GM23248 (cell line): Measurements from ENCODE around the gene CTAGE1.

ENCODE experiments used
- EZH2 ChIP-seq: fragments of 200-600 bp; sonication (generic); IDR thresholded peaks from 2 replicates; pipeline ENCODE4 v1.6.1; 2018; ENCODE audit warnings: antibody characterized with exemption, mild to moderate bottlenecking; ENCODE audit not compliant: insufficient read depth, poor library complexity, severe bottlenecking
- EZH2phosphoT487 ChIP-seq: fragments of 200-600 bp; sonication (generic); IDR thresholded peaks from 2 replicates; pipeline ENCODE4 v1.6.1; 2018; ENCODE audit warnings: antibody characterized with exemption, moderate library complexity, mild to moderate bottlenecking, low read depth; ENCODE audit not compliant: insufficient read depth

GRCh38 chr18:22391407-22392345 lies 26.0 kb downstream of the CTAGE1 start:
- TF ChIP-seq EZH2: no peak
- TF ChIP-seq EZH2phosphoT487: no peak
